ENCODE results near the gene CGB8.

GRCh38 chr19:49061000-49061399 is 12.1 kb upstream of the CGB8 start:
- TF ChIP-seq CTCF (IDR thresholded peaks at IDR 0.05 in 8 of 11, conservative IDR thresholded peaks at IDR 0.05 in 3 of 11) (no peak), POLR2AphosphoS5 (IDR thresholded peaks at IDR 0.05) (no peak), POLR2A (IDR thresholded peaks at IDR 0.05) (no peak)

All from spleen (tissue), 7 donors.